ENCODE data around the gene KDM2B.

- no peak for TF ChIP-seq CTCF (IDR thresholded peaks at IDR 0.05; ENCODE audit: poor library complexity)
- TF ChIP-seq EZH2 (IDR thresholded peaks at IDR 0.05; ENCODE audit: borderline replicate concordance), result no peak
- TF ChIP-seq EZH2phosphoT487 (IDR thresholded peaks at IDR 0.05; ENCODE audit: low read depth, severe bottlenecking, unreplicated experiment), result no peak
These were observed 61.6 kb downstream of the KDM2B start for GRCh38 chr12:121519227-121519626.
